Gastrocnemius medialis (tissue), 4 donors: ENCODE measurements around the gene ERICH2.

Experiments used
- POLR2A ChIP-seq, 2 donors: fragments of 450-650 bp; IDR thresholded peaks; one replicate each; pipeline ENCODE4 v1.6.1; 2017; ENCODE audit warnings: antibody characterized with exemption in 2 of 2, mild to moderate bottlenecking in 2 of 2, moderate library complexity in 2 of 2
- TF ChIP-seq, protein P1 (sequence below), 5 experiments: fragments of 450-650 bp in 3 of 5; fragments of 200-600 bp in 2 of 5; sonication (generic) in 2 of 5; IDR thresholded peaks in 4 of 5; conservative IDR thresholded peaks in 1 of 5; 1 replicate in 4 of 5; 2 replicates in 1 of 5; pipeline ENCODE4 v1.5.1; 2016 to 2019; ENCODE audit warnings: antibody characterized with exemption in 5 of 5, mild to moderate bottlenecking in 3 of 5, moderate library complexity in 3 of 5

DNA sequence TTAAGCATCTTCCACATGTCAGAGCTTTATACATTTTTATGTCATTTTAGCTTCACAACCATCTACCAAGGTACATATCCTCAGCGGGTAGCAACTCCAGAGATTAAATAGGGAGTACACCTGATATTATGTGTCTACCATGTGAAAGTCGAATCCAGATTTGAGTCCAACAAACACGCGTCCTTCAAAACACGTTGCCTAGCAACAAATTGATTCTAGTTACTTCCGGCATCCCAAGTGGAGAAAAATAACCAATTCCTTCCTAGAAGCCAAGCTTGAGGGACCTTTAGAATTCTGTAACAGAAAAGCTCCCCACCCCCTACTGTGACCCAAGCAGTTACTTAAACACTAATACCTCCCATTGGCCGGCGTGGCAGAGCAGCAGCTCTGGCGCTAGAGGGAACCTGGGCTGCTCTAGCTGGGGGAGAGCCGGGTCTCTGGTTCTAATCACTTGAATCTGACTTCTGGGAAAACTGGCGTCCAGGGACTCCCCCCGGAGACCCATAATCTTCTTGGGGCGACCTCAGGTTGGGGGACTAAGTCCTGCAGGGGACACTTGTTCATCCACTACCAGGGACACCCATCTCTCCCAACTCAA is at the start of gene ERICH2:
- TF ChIP-seq, protein P1, sequence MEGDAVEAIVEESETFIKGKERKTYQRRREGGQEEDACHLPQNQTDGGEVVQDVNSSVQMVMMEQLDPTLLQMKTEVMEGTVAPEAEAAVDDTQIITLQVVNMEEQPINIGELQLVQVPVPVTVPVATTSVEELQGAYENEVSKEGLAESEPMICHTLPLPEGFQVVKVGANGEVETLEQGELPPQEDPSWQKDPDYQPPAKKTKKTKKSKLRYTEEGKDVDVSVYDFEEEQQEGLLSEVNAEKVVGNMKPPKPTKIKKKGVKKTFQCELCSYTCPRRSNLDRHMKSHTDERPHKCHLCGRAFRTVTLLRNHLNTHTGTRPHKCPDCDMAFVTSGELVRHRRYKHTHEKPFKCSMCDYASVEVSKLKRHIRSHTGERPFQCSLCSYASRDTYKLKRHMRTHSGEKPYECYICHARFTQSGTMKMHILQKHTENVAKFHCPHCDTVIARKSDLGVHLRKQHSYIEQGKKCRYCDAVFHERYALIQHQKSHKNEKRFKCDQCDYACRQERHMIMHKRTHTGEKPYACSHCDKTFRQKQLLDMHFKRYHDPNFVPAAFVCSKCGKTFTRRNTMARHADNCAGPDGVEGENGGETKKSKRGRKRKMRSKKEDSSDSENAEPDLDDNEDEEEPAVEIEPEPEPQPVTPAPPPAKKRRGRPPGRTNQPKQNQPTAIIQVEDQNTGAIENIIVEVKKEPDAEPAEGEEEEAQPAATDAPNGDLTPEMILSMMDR (IDR thresholded peaks at IDR 0.05 in 4 of 5, conservative IDR thresholded peaks at IDR 0.05 in 1 of 5), result no peak
- TF ChIP-seq POLR2A (IDR thresholded peaks at IDR 0.05), result no peak
